KMS-11 (cell line): Measurements from ENCODE around the gene DACT3.

ENCODE experiments used
- H2AFZ ChIP-seq: fragments of 200-600 bp; sonication (generic); 2 replicates; pipeline ENCODE4 v1.6.1; 2016; ENCODE audit warnings: antibody characterized with exemption, mixed run types, low read depth
- H3K27ac ChIP-seq: fragments of 200-600 bp; sonication (generic); 2 replicates; pipeline ENCODE4 v1.6.1; 2016; ENCODE audit warnings: mild to moderate bottlenecking, mixed run types
- H3K27me3 ChIP-seq: fragments of 200-600 bp; sonication (generic); 2 replicates; pipeline ENCODE4 v1.6.1; 2017; ENCODE audit warnings: mild to moderate bottlenecking, low read depth, mixed run types, moderate library complexity; ENCODE audit not compliant: insufficient read depth
- H3K36me3 ChIP-seq: fragments of 200-600 bp; sonication (generic); 2 replicates; pipeline ENCODE4 v1.6.1; 2017; ENCODE audit warnings: mild to moderate bottlenecking, mixed run types; ENCODE audit not compliant: insufficient read depth
- H3K4me1 ChIP-seq: fragments of 200-600 bp; sonication (generic); 2 replicates; pipeline ENCODE4 v1.6.1; 2016; ENCODE audit warnings: mild to moderate bottlenecking, low read depth, mixed run types; ENCODE audit not compliant: poor library complexity, severe bottlenecking
- H3K4me2 ChIP-seq: fragments of 200-600 bp; sonication (generic); 2 replicates; pipeline ENCODE4 v1.7.0; 2016; ENCODE audit warnings: mild to moderate bottlenecking, mixed run types
- H3K4me3 ChIP-seq: fragments of 200-600 bp; sonication (generic); IDR thresholded peaks from 2 replicates; pipeline ENCODE4 v1.6.1; 2017; ENCODE audit warnings: low read depth, low read length, mixed read lengths; ENCODE audit not compliant: insufficient read depth
- H3K79me2 ChIP-seq: fragments of 200-600 bp; sonication (generic); 2 replicates; pipeline ENCODE4 v1.6.1; 2016; ENCODE audit warnings: low read depth, mixed run types; ENCODE audit not compliant: insufficient read depth
- H3K9ac ChIP-seq: fragments of 200-600 bp; sonication (generic); 2 replicates; pipeline ENCODE4 v1.6.1; 2016; ENCODE audit warnings: mild to moderate bottlenecking, mixed run types
- H4K20me1 ChIP-seq: fragments of 200-600 bp; sonication (generic); 2 replicates; pipeline ENCODE4 v1.6.1; 2016; ENCODE audit warnings: mild to moderate bottlenecking, mixed run types; ENCODE audit not compliant: insufficient read depth
- CTCF ChIP-seq: fragments of 200-600 bp; sonication (generic); conservative IDR thresholded peaks from 2 replicates; pipeline ENCODE4 v1.6.1; 2017; ENCODE audit warnings: low read depth, mild to moderate bottlenecking, antibody characterized with exemption, low read length, moderate library complexity, mixed read lengths

DACT3 gene

GRCh38 chr19:46648060-46648960, 12.7 kb downstream of the DACT3 start:
- H3K4me1 ChIP-seq = no peaks in the 10 kb centered on the region
- no peak overlapping the region for H3K4me3 ChIP-seq
- H3K27me3 ChIP-seq = peaks cover 33% of the 10 kb centered on the region; the same call in 1 of the 2 replicates
- H3K79me2 ChIP-seq = no peaks in the 10 kb centered on the region
- no peak overlapping the region for H3K27ac ChIP-seq
- no peak overlapping the region for H3K9ac ChIP-seq
- no peaks in the 10 kb centered on the region for H3K36me3 ChIP-seq
- no peaks in the 10 kb centered on the region for H4K20me1 ChIP-seq
- H2AFZ ChIP-seq = no peak overlapping the region
- no peak for TF ChIP-seq CTCF
- H3K4me2 ChIP-seq = no peak overlapping the region

- Histone ChIP-seq H3K79me2 (no peaks in the 10 kb centered on the region), H4K20me1 (no peaks in the 10 kb centered on the region), H3K4me1 (no peaks in the 10 kb centered on the region), H3K4me2 (no peak overlapping the region), H3K9ac (no peak overlapping the region), H3K4me3 (no peak overlapping the region), H2AFZ (no peak overlapping the region), H3K27ac (no peak overlapping the region), H3K27me3 (peaks cover 30% of the 10 kb centered on the region; the same call in 1 of the 2 replicates), H3K36me3 (no peaks in the 10 kb centered on the region)
- TF ChIP-seq CTCF = no peak
Observed at GRCh38 chr19:46646402-46646801, 14.6 kb downstream of the DACT3 start.

GRCh38 chr19:46644720-46645119, 16.3 kb downstream of the DACT3 start:
- Histone ChIP-seq H3K4me1 (peaks cover 4% of the 10 kb centered on the region), H3K27me3 (peaks cover 44% of the 10 kb centered on the region; the same call in 1 of the 2 replicates), H3K9ac (no peak overlapping the region)

GRCh38 chr19:46640656-46641055, 20.3 kb downstream of the DACT3 start:
- H3K27me3 ChIP-seq = peaks cover 59% of the 10 kb centered on the region
- no peaks in the 10 kb centered on the region for H4K20me1 ChIP-seq
- H3K4me3 ChIP-seq = no peak overlapping the region
- no peak overlapping the region for H3K27ac ChIP-seq
- H3K4me2 ChIP-seq = no peak overlapping the region
- no peak overlapping the region for H2AFZ ChIP-seq
- H3K36me3 ChIP-seq = no peaks in the 10 kb centered on the region
- H3K9ac ChIP-seq = no peak overlapping the region
- peaks cover 15% of the 10 kb centered on the region for H3K4me1 ChIP-seq
- no peaks in the 10 kb centered on the region for H3K79me2 ChIP-seq
- TF ChIP-seq CTCF = no peak

More at GRCh38 chr19:46644720-46645119, 16.3 kb downstream of the DACT3 start:
- TF ChIP-seq CTCF = no peak
- Histone ChIP-seq H2AFZ (no peak overlapping the region), H3K4me2 (no peak overlapping the region), H3K4me3 (no peak overlapping the region), H3K27ac (no peak overlapping the region), H3K36me3 (no peaks in the 10 kb centered on the region), H4K20me1 (no peaks in the 10 kb centered on the region), H3K79me2 (no peaks in the 10 kb centered on the region)
